Liver (tissue), 9 donors: Measurements from ENCODE around the gene MAPK9. TPM values are rescaled to one million over a fixed set of nuclear protein-coding genes. Genes with fewer than 3 reads are reported as not detected.

Experiments used
- DNase-seq: peaks from one replicate; pipeline ENCODE4 v3.0.0-alpha.2; 2017; ENCODE audit warnings: low spot score
- H3K27ac ChIP-seq, 2 donors: one replicate each; pipeline ENCODE4 v1.7.0; 2013; ENCODE audit warnings: inconsistent platforms in 2 of 2, low read length in 2 of 2, control low read depth in 1 of 2, low read depth in 1 of 2, mild to moderate bottlenecking in 1 of 2
- H3K27me3 ChIP-seq, 4 donors: one replicate each; pipeline versions ENCODE4 v1.6.1 to v1.7.0; 2013; ENCODE audit warnings: low read length in 3 of 4, inconsistent platforms in 1 of 4, mild to moderate bottlenecking in 1 of 4, moderate library complexity in 1 of 4; ENCODE audit not compliant: control insufficient read depth in 4 of 4, insufficient read depth in 4 of 4
- H3K36me3 ChIP-seq, 4 donors: one replicate each; pipeline versions ENCODE4 v1.6.1 to v1.7.0; 2013; ENCODE audit warnings: low read length in 3 of 4, mild to moderate bottlenecking in 3 of 4, low read depth in 1 of 4, moderate library complexity in 1 of 4; ENCODE audit not compliant: control insufficient read depth in 4 of 4, insufficient read depth in 3 of 4
- H3K4me1 ChIP-seq, 4 donors: one replicate each; pipeline versions ENCODE4 v1.6.1 to v1.7.0; 2013; ENCODE audit warnings: low read length in 3 of 4, mild to moderate bottlenecking in 3 of 4, moderate library complexity in 1 of 4; ENCODE audit not compliant: control insufficient read depth in 4 of 4, insufficient read depth in 4 of 4
- H3K4me3 ChIP-seq, 3 donors: one replicate each; pipeline versions ENCODE4 v1.6.1 to v1.7.0; 2013; ENCODE audit warnings: low read length in 3 of 3, control low read depth in 1 of 3, low read depth in 1 of 3, mild to moderate bottlenecking in 1 of 3
- H3K9ac ChIP-seq, 2 donors: one replicate each; pipeline ENCODE4 v1.7.0; 2013; ENCODE audit warnings: low read length in 2 of 2, mild to moderate bottlenecking in 2 of 2, moderate library complexity in 2 of 2, control low read depth in 1 of 2, low read depth in 1 of 2
- H3K9me3 ChIP-seq, 4 donors: one replicate each; pipeline versions ENCODE4 v1.6.1 to v1.7.0; 2013; ENCODE audit warnings: low read length in 3 of 4; ENCODE audit not compliant: control insufficient read depth in 4 of 4
- ATF3 ChIP-seq: IDR thresholded peaks from 2 replicates; pipeline ENCODE4 v1.6.1; 2016; ENCODE audit warnings: antibody characterized with exemption
- EGR1 ChIP-seq, 2 donors: IDR thresholded peaks; 2 replicates each; pipeline ENCODE4 v1.6.1; 2016 to 2018; ENCODE audit warnings: antibody characterized with exemption in 2 of 2, low read depth in 2 of 2
- FOXA1 ChIP-seq: IDR thresholded peaks from 2 replicates; pipeline ENCODE4 v1.6.1; 2016; ENCODE audit warnings: antibody characterized with exemption
- FOXA2 ChIP-seq: IDR thresholded peaks from 2 replicates; pipeline ENCODE4 v1.6.1; 2016; ENCODE audit warnings: antibody characterized with exemption
- GABPA ChIP-seq, 2 donors: IDR thresholded peaks in 1 of 2; conservative IDR thresholded peaks in 1 of 2; 2 replicates each; pipeline ENCODE4 v1.6.1; 2016; ENCODE audit warnings: antibody characterized with exemption in 2 of 2, mild to moderate bottlenecking in 1 of 2, moderate library complexity in 1 of 2
- HNF4A ChIP-seq, 2 donors: conservative IDR thresholded peaks; 2 replicates each; pipeline ENCODE4 v1.6.1; 2016; ENCODE audit warnings: antibody characterized with exemption in 2 of 2, mild to moderate bottlenecking in 2 of 2
- NR2F2 ChIP-seq: IDR thresholded peaks from 2 replicates; pipeline ENCODE4 v1.6.1; 2016; ENCODE audit warnings: antibody characterized with exemption
- RAD21 ChIP-seq, 2 donors: IDR thresholded peaks; 2 replicates each; pipeline ENCODE4 v1.6.1; 2016; ENCODE audit warnings: antibody characterized with exemption in 2 of 2, mild to moderate bottlenecking in 2 of 2
- REST ChIP-seq: IDR thresholded peaks from 2 replicates; pipeline ENCODE4 v1.6.1; 2016; ENCODE audit warnings: antibody characterized with exemption, mild to moderate bottlenecking
- RXRA ChIP-seq, 2 donors: IDR thresholded peaks; 2 replicates each; pipeline ENCODE4 v1.6.1; 2017 to 2018; ENCODE audit warnings: antibody characterized with exemption in 2 of 2, mild to moderate bottlenecking in 1 of 2
- SP1 ChIP-seq: IDR thresholded peaks from 2 replicates; pipeline ENCODE4 v1.6.1; 2018; ENCODE audit warnings: antibody characterized with exemption, mild to moderate bottlenecking
- TAF1 ChIP-seq: conservative IDR thresholded peaks from 2 replicates; pipeline ENCODE4 v1.6.1; 2016; ENCODE audit warnings: antibody characterized with exemption, mild to moderate bottlenecking
- YY1 ChIP-seq: IDR thresholded peaks from 2 replicates; pipeline ENCODE4 v1.6.1; 2016; ENCODE audit warnings: antibody characterized with exemption, mild to moderate bottlenecking
- ZBTB33 ChIP-seq: IDR thresholded peaks from 2 replicates; pipeline ENCODE4 v1.6.1; 2016; ENCODE audit warnings: antibody characterized with exemption
- WGBS: extraction: QIAGEN DNeasy Blood & Tissue Kit; methylation state at CpG from one replicate; pipeline ENCODE4 v1.1.7; 2013; 5-methylcytosine and 5-hydroxymethylcytosine counted together
- polyA plus RNA-seq, 2 donors: library from polyadenylated mRNA; stranded (reverse) in 1 of 2; unstranded in 1 of 2; fragments of 200-250 nt in 1 of 2; fragments of >200 nt in 1 of 2; fragmentation: Nextera tagmentation in 1 of 2; extraction: Ambion mirVana in 1 of 2; gene quantifications; one replicate each; pipeline versions ENCODE4 v1.2.1 to v1.2.3, GENCODE V29; 2013 to 2015
- total RNA-seq, 2 donors: library from RNA; depleted of rRNA; stranded (reverse); fragments of >200 nt; gene quantifications; one replicate each; pipeline ENCODE4 v1.2.3, GENCODE V29; 2014
- donor health status: healthy.
- donor health status: healthy.
- donor health status: healthy.
- donor health status: healthy.
- donor health status: healthy.

Gene MAPK9
- total and polyA plus RNA-seq, 4 donors = 3.8 to 22.7 (median 12.8) TPM

DNA sequence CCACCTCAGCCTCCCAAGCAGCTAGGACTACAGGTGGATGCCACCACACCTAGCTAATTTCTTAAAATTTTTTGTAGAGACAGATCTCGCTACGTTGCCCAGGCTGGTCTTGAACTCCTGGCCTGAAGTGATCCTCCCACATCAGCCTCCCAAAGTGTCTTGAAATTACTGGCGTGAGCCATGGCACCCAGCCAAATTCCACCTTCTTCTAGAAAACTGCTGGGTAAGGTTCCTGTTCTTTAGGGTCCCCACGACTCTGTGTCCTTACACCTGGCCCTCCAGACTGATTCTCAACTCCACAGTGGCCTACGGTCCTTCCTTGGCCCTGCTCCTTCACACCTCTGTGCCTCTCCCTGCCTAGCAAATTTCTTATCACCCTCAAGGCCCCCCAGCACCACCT, 1.9 kb downstream of the MAPK9 start:
- Histone ChIP-seq H3K27ac (no peak overlapping the region), H3K4me3 (no peak overlapping the region), H3K9ac (no peak overlapping the region), H3K9me3 (peaks cover 0 to 3% (median 0%) of the 10 kb centered on the region in 4 donors), H3K4me1 (peaks cover 11 to 25% (median 19%) of the 10 kb centered on the region in 4 donors), H3K27me3 (no peaks in the 10 kb centered on the region), H3K36me3 (peaks cover 0 to 5% (median 2%) of the 10 kb centered on the region in 4 donors)
- WGBS = 90% methylated on average over 5 of the region's 5 CpGs
- TF ChIP-seq EGR1 (IDR thresholded peaks at IDR 0.05; ENCODE audit: low read depth in 2 of 2) (no peak), GABPA (IDR thresholded peaks at IDR 0.05 in 1 of 2, conservative IDR thresholded peaks at IDR 0.05 in 1 of 2) (no peak), YY1 (no peak)
- DNase-seq = no peak

DNA sequence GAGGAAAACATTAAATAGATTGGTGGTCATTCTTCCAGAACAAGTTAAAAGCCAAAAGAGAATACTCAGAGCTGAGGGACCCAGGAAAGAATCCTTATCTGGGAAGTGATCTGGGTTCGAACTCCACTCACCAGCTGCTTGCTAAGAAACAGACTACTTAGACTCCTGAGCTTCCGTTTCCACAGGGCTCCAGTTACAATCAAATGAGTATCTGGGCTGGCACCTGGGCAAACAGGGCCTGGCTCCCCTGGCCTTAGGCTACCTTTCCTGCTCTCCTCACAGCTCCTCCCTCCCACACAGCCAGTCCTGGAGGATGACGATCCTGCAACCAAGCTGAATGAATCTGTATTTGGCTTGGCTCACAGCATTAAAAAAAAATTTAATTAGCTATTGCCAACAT, 2.5 kb downstream of the MAPK9 start:
- H3K36me3 ChIP-seq = peaks cover 0 to 9% (median 4%) of the 10 kb centered on the region in 4 donors
- H3K27ac ChIP-seq = no peak overlapping the region
- 54% methylated on average over 3 of the region's 3 CpGs for WGBS
- H3K9ac ChIP-seq = no peak overlapping the region
- no peak overlapping the region for H3K4me3 ChIP-seq
- peaks cover 11 to 25% (median 19%) of the 10 kb centered on the region in 4 donors for H3K4me1 ChIP-seq
- peaks cover 0 to 6% (median 0%) of the 10 kb centered on the region in 4 donors for H3K9me3 ChIP-seq
- TF ChIP-seq TAF1 (no peak), FOXA1 (no peak), NR2F2 (no peak), ZBTB33 (no peak), YY1 (no peak), FOXA2 (no peak), ATF3 (no peak), RAD21 (IDR thresholded peaks at IDR 0.05) (no peak), SP1 (no peak), REST (no peak), HNF4A (conservative IDR thresholded peaks at IDR 0.05) (no peak), GABPA (IDR thresholded peaks at IDR 0.05 in 1 of 2, conservative IDR thresholded peaks at IDR 0.05 in 1 of 2) (no peak), RXRA (IDR thresholded peaks at IDR 0.05) (no peak)
- no peaks in the 10 kb centered on the region for H3K27me3 ChIP-seq
- DNase-seq = no peak
